IMR-90 (cell line): ENCODE data around the gene TMPRSS6. TPM values are rescaled to one million over a fixed set of nuclear protein-coding genes. Genes with fewer than 3 reads are reported as not detected.

Source experiments
- ATAC-seq: fragments of 200-7000 bp; cut with Tn5 transposase; 2 replicates; pipeline ENCODE4 v1.9.1; 2020; ENCODE audit warnings: low read depth, mild to moderate bottlenecking, moderate library complexity
- BruUV-seq: library from RNA; stranded (reverse); fragments of 400-500 nt; replicated peaks from 2 replicates; lab custom pipeline; 2021; lab: Mats Ljungman, UMichigan
- CTCF ChIA-PET: fragments of 300-600 bp; formaldehyde crosslinking; extraction: SDS; loops from one replicate; lab custom pipeline; 2021; ENCODE audit warnings: antibody characterized with exemption; lab: Yijun Ruan, JAX
- POLR2A ChIA-PET: fragments of 300-600 bp; sonication (Branson Sonifier 250); formaldehyde crosslinking; loops from one replicate; lab custom pipeline; 2022; ENCODE audit warnings: antibody characterized with exemption; ENCODE audit not compliant: unreplicated experiment; lab: Charles Lee
- DNase-seq: peaks from one replicate; pipeline ENCODE4 v3.0.0; 2013
- H2AFZ ChIP-seq: replicated peaks from 2 replicates; pipeline ENCODE3; 2013; ENCODE audit warnings: low read length, mild to moderate bottlenecking; ENCODE audit not compliant: poor library complexity
- H2AK5ac ChIP-seq: 2 replicates; pipeline ENCODE4 v1.6.1; 2013; ENCODE audit warnings: low read depth, low read length, inconsistent platforms
- H2AK9ac ChIP-seq: replicated peaks from 2 replicates; pipeline ENCODE3; 2013; ENCODE audit warnings: mild to moderate bottlenecking, low read depth, low read length, moderate library complexity; ENCODE audit not compliant: poor library complexity
- H2BK120ac ChIP-seq: 2 replicates; pipeline ENCODE4 v1.6.1; 2013; ENCODE audit warnings: low read depth, low read length, inconsistent platforms
- H2BK15ac ChIP-seq: 3 replicates; pipeline ENCODE4 v1.6.1; 2013; ENCODE audit warnings: low read depth, low read length, inconsistent platforms
- H2BK20ac ChIP-seq: 2 replicates; pipeline ENCODE4 v1.6.1; 2013; ENCODE audit warnings: low read depth, mild to moderate bottlenecking, inconsistent platforms, low read length, moderate library complexity
- H2BK5ac ChIP-seq: 2 replicates; pipeline ENCODE4 v1.6.1; 2013; ENCODE audit warnings: mild to moderate bottlenecking, low read depth, low read length, inconsistent platforms; ENCODE audit not compliant: poor library complexity, severe bottlenecking
- H3K14ac ChIP-seq: replicated peaks from 2 replicates; pipeline ENCODE4 v1.6.1; 2013; ENCODE audit warnings: low read depth, low read length, inconsistent platforms
- H3K18ac ChIP-seq: 2 replicates; pipeline ENCODE4 v1.6.1; 2013; ENCODE audit warnings: low read depth, low read length, control low read depth
- H3K23ac ChIP-seq: 2 replicates; pipeline ENCODE4 v1.6.1; 2013; ENCODE audit warnings: low read depth, low read length, inconsistent platforms
- H3K27ac ChIP-seq: 2 replicates; pipeline ENCODE4 v1.5.1; 2013; ENCODE audit warnings: mild to moderate bottlenecking, control low read depth, low read length; ENCODE audit not compliant: insufficient read depth
- H3K27me3 ChIP-seq: 2 replicates; pipeline ENCODE4 v1.6.1; 2013; ENCODE audit warnings: low read length; ENCODE audit not compliant: control insufficient read depth, insufficient read depth
- H3K36me3 ChIP-seq: 2 replicates; pipeline ENCODE4 v1.6.1; 2013; ENCODE audit warnings: low read length, mixed read lengths; ENCODE audit not compliant: control insufficient read depth, insufficient read depth
- H3K4ac ChIP-seq: 2 replicates; pipeline ENCODE4 v1.6.1; 2013; ENCODE audit warnings: low read depth, low read length, inconsistent platforms
- H3K4me1 ChIP-seq: 2 replicates; pipeline ENCODE4 v1.6.1; 2013; ENCODE audit warnings: low read length, mixed read lengths; ENCODE audit not compliant: control insufficient read depth, insufficient read depth
- H3K4me2 ChIP-seq: 2 replicates; pipeline ENCODE4 v1.6.1; 2013; ENCODE audit warnings: low read depth, mild to moderate bottlenecking, control low read depth, low read length, moderate library complexity
- H3K4me3 ChIP-seq: 2 replicates; pipeline ENCODE4 v1.5.1; 2013; ENCODE audit warnings: low read depth, mild to moderate bottlenecking, control low read depth, low read length, moderate library complexity; ENCODE audit not compliant: insufficient read depth
- H3K56ac ChIP-seq: 2 replicates; pipeline ENCODE4 v1.6.1; 2013; ENCODE audit warnings: low read length, inconsistent platforms; ENCODE audit not compliant: insufficient read depth; ENCODE audit errors: extremely low read depth
- H3K79me1 ChIP-seq, 2 experiments: 2 replicates each; pipeline ENCODE4 v1.6.1; 2013; ENCODE audit warnings: low read length in 2 of 2, inconsistent platforms in 1 of 2, low read depth in 1 of 2
- H3K9ac ChIP-seq: 2 replicates; pipeline ENCODE4 v1.6.1; 2013; ENCODE audit warnings: low read depth, low read length, control low read depth
- H3K9me1 ChIP-seq: 2 replicates; pipeline ENCODE4 v1.6.1; 2013; ENCODE audit warnings: low read length, inconsistent platforms; ENCODE audit not compliant: insufficient read depth
- H3K9me3 ChIP-seq: 2 replicates; pipeline ENCODE4 v1.6.1; 2013; ENCODE audit warnings: low read length; ENCODE audit not compliant: control insufficient read depth, insufficient read depth
- H4K20me1 ChIP-seq: 2 replicates; pipeline ENCODE4 v1.6.1; 2013; ENCODE audit warnings: low read length, inconsistent platforms; ENCODE audit not compliant: insufficient read depth
- H4K5ac ChIP-seq: 2 replicates; pipeline ENCODE4 v1.6.1; 2013; ENCODE audit warnings: mild to moderate bottlenecking, low read depth, low read length, control low read depth
- H4K8ac ChIP-seq, 2 experiments: 2 replicates each; pipeline ENCODE4 v1.6.1; 2013; ENCODE audit warnings: low read depth in 2 of 2, low read length in 2 of 2, control low read depth in 1 of 2, inconsistent platforms in 1 of 2
- H4K91ac ChIP-seq: 2 replicates; pipeline ENCODE4 v1.6.1; 2013; ENCODE audit warnings: low read depth, low read length, inconsistent platforms; ENCODE audit not compliant: insufficient read depth
- BHLHE40 ChIP-seq: fragments of 150-350 bp; IDR thresholded peaks from 2 replicates; pipeline ENCODE4 v1.6.1; 2016; ENCODE audit warnings: mild to moderate bottlenecking, low read depth, low read length
- CEBPB ChIP-seq: IDR thresholded peaks from 2 replicates; pipeline ENCODE4 v1.6.1; 2012; ENCODE audit warnings: low read depth, low read length, improper control_type of control experiment
- CHD1 ChIP-seq: IDR thresholded peaks from 2 replicates; pipeline ENCODE4 v1.6.1; 2012; ENCODE audit warnings: low read depth, low read length, improper control_type of control experiment
- ELK1 ChIP-seq: fragments of 150-350 bp; IDR thresholded peaks from 2 replicates; pipeline ENCODE4 v1.6.1; 2016; ENCODE audit warnings: low read depth, mild to moderate bottlenecking, low read length, moderate library complexity, borderline replicate concordance
- FOS ChIP-seq: fragments of 150-350 bp; IDR thresholded peaks from 2 replicates; pipeline ENCODE4 v1.6.1; 2016; ENCODE audit warnings: low read depth, low read length
- MAFK ChIP-seq: IDR thresholded peaks from 2 replicates; pipeline ENCODE4 v1.6.1; 2012; ENCODE audit warnings: low read depth, low read length, improper control_type of control experiment
- MAZ ChIP-seq: IDR thresholded peaks from 2 replicates; pipeline ENCODE4 v1.6.1; 2012; ENCODE audit warnings: low read depth, mild to moderate bottlenecking, low read length, improper control_type of control experiment, moderate library complexity, borderline replicate concordance
- MXI1 ChIP-seq: IDR thresholded peaks from 2 replicates; pipeline ENCODE4 v1.6.1; 2012; ENCODE audit warnings: low read depth, mild to moderate bottlenecking, low read length, moderate library complexity, borderline replicate concordance
- NFE2L2 ChIP-seq: fragments of 150-350 bp; IDR thresholded peaks from 2 replicates; pipeline ENCODE4 v1.6.1; 2016; ENCODE audit warnings: low read depth, mild to moderate bottlenecking, low read length
- POLR2A ChIP-seq: IDR thresholded peaks from 2 replicates; pipeline ENCODE4 v1.6.1; 2012; ENCODE audit warnings: mild to moderate bottlenecking, low read depth, low read length
- RAD21 ChIP-seq: IDR thresholded peaks from 2 replicates; pipeline ENCODE4 v1.6.1; 2012; ENCODE audit warnings: low read length, improper control_type of control experiment
- RCOR1 ChIP-seq: IDR thresholded peaks from 2 replicates; pipeline ENCODE4 v1.6.1; 2012; ENCODE audit warnings: mild to moderate bottlenecking, low read length, improper control_type of control experiment; ENCODE audit not compliant: insufficient replicate concordance
- RFX5 ChIP-seq: IDR thresholded peaks from 2 replicates; pipeline ENCODE4 v1.8.0; 2012; ENCODE audit warnings: low read depth, mild to moderate bottlenecking, low read length, moderate library complexity
- SMC3 ChIP-seq: fragments of 150-350 bp; IDR thresholded peaks from 2 replicates; pipeline ENCODE4 v1.6.1; 2016; ENCODE audit warnings: low read depth, mild to moderate bottlenecking, antibody characterized with exemption, low read length, moderate library complexity
- WGBS, 2 experiments: methylation state at CpG; one replicate each; pipeline versions ENCODE4 v1.1.5 to v1.1.7; 2013; ENCODE audit warnings: missing lambda C conversion rate in 2 of 2; ENCODE audit not compliant: insufficient read length in 1 of 2; ENCODE audit errors: extremely low coverage in 2 of 2; 5-methylcytosine and 5-hydroxymethylcytosine counted together
- dilution Hi-C: fragments of 300-500 bp; cut with HindIII; formaldehyde crosslinking; loops from one replicate; pipeline ENCODE4 v1.14.3; 2018; ENCODE audit warnings: low sequenced_read_pairs; ENCODE audit not compliant: unreplicated experiment
- in situ Hi-C: fragments of 300-500 bp; cut with MboI; formaldehyde crosslinking; loops from 3 replicates; pipeline ENCODE4 v1.14.3; 2019; ENCODE audit warnings: low sequenced_read_pairs, inconsistent platforms, mixed read lengths
- intact Hi-C: fragments of 100-400 bp; cut with micrococcal nuclease; formaldehyde crosslinking; loops from 2 replicates; pipeline ENCODE4 v1.10.0; 2022
- polyA plus RNA-seq, 3 experiments: library from polyadenylated mRNA; depleted of rRNA; stranded (reverse); fragments of >200 nt; gene quantifications; 2 replicates each; pipeline ENCODE4 v1.2.3, GENCODE V29; 2012; ENCODE audit warnings: low replicate concordance in 1 of 3
- total RNA-seq: library from RNA; depleted of rRNA; stranded (reverse); fragments of >200 nt; gene quantifications from 2 replicates; pipeline ENCODE4 v1.2.3, GENCODE V29; 2012
- TF ChIP-seq, protein P1 (sequence below): fragments of 150-350 bp; IDR thresholded peaks from 2 replicates; pipeline ENCODE4 v1.6.1; 2017; ENCODE audit warnings: mild to moderate bottlenecking, antibody characterized with exemption, low read length, low read depth
- TF ChIP-seq, protein P2 (sequence below): conservative IDR thresholded peaks from 2 replicates; pipeline ENCODE4 v1.5.1; 2012; ENCODE audit warnings: mild to moderate bottlenecking, low read depth, low read length, improper control_type of control experiment

TMPRSS6 gene
- total and polyA plus RNA-seq, 2 of the 4 experiments (the other 2 are of a cell fraction) = not detected

- no peak overlapping the region for H4K8ac ChIP-seq
- H2AFZ ChIP-seq = no peak overlapping the region
- no peak overlapping the region for H2BK120ac ChIP-seq
- H3K9me3 ChIP-seq = no peaks in the 10 kb centered on the region
- H2BK15ac ChIP-seq = no peak overlapping the region
- intact Hi-C loops = no loop called here
- no peak overlapping the region for H4K91ac ChIP-seq
- DNase-seq (no peak), ATAC-seq (no peak)
- no peak overlapping the region for H3K4me2 ChIP-seq
- in situ Hi-C loops = no loop called here
- H3K4me1 ChIP-seq = no peaks in the 10 kb centered on the region
- TF ChIP-seq, protein P1, sequence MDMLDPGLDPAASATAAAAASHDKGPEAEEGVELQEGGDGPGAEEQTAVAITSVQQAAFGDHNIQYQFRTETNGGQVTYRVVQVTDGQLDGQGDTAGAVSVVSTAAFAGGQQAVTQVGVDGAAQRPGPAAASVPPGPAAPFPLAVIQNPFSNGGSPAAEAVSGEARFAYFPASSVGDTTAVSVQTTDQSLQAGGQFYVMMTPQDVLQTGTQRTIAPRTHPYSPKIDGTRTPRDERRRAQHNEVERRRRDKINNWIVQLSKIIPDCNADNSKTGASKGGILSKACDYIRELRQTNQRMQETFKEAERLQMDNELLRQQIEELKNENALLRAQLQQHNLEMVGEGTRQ = no peak
- no peak for TF ChIP-seq ELK1
- no peak for TF ChIP-seq RCOR1
- no peak for TF ChIP-seq NFE2L2
- TF ChIP-seq CEBPB = no peak
- TF ChIP-seq, protein P2, sequence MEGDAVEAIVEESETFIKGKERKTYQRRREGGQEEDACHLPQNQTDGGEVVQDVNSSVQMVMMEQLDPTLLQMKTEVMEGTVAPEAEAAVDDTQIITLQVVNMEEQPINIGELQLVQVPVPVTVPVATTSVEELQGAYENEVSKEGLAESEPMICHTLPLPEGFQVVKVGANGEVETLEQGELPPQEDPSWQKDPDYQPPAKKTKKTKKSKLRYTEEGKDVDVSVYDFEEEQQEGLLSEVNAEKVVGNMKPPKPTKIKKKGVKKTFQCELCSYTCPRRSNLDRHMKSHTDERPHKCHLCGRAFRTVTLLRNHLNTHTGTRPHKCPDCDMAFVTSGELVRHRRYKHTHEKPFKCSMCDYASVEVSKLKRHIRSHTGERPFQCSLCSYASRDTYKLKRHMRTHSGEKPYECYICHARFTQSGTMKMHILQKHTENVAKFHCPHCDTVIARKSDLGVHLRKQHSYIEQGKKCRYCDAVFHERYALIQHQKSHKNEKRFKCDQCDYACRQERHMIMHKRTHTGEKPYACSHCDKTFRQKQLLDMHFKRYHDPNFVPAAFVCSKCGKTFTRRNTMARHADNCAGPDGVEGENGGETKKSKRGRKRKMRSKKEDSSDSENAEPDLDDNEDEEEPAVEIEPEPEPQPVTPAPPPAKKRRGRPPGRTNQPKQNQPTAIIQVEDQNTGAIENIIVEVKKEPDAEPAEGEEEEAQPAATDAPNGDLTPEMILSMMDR = no peak
- no peak for TF ChIP-seq RFX5
- no peak for TF ChIP-seq MAZ
- no peak for TF ChIP-seq FOS
- TF ChIP-seq BHLHE40 = no peak
- no peak for TF ChIP-seq POLR2A
- no peak for TF ChIP-seq SMC3
- no peak for TF ChIP-seq CHD1
- no peak for TF ChIP-seq MXI1
- no peak for TF ChIP-seq RAD21
- TF ChIP-seq MAFK = no peak
- H4K20me1 ChIP-seq = no peaks in the 10 kb centered on the region
- no peak overlapping the region for H3K27ac ChIP-seq
- H2AK5ac ChIP-seq = no peak overlapping the region
- H2BK20ac ChIP-seq = no peak overlapping the region
- H3K9me1 ChIP-seq = no peaks in the 10 kb centered on the region
- H3K18ac ChIP-seq = no peak overlapping the region
- peaks cover 34% of the 10 kb centered on the region for H3K36me3 ChIP-seq
- dilution Hi-C loops = no loop called here
- no peak overlapping the region for H2AK9ac ChIP-seq
- no peak overlapping the region for H3K14ac ChIP-seq
- no peaks in the 10 kb centered on the region for H3K79me1 ChIP-seq
- no peak overlapping the region for H3K4ac ChIP-seq
- ChIA-PET POLR2A (no interaction called here), CTCF (no interaction called here)
- no peak overlapping the region for H3K56ac ChIP-seq
- H3K9ac ChIP-seq = no peak overlapping the region
- no peaks in the 10 kb centered on the region for H3K27me3 ChIP-seq
- no peak overlapping the region for H3K23ac ChIP-seq
- H2BK5ac ChIP-seq = no peak overlapping the region
- BruUV-seq = no TSS peak
- no peak overlapping the region for H3K4me3 ChIP-seq
- 95% methylated on average over 6 of the region's 28 CpGs; no CpG with 5 or more reads in 1 of the 2 experiments for WGBS, 2 experiments
- H4K5ac ChIP-seq = no peak overlapping the region
Measured at GRCh38 chr22:37060801-37061610, 48.5 kb downstream of the TMPRSS6 start.
